Measurements from ENCODE around the gene MRPL20.

DNA sequence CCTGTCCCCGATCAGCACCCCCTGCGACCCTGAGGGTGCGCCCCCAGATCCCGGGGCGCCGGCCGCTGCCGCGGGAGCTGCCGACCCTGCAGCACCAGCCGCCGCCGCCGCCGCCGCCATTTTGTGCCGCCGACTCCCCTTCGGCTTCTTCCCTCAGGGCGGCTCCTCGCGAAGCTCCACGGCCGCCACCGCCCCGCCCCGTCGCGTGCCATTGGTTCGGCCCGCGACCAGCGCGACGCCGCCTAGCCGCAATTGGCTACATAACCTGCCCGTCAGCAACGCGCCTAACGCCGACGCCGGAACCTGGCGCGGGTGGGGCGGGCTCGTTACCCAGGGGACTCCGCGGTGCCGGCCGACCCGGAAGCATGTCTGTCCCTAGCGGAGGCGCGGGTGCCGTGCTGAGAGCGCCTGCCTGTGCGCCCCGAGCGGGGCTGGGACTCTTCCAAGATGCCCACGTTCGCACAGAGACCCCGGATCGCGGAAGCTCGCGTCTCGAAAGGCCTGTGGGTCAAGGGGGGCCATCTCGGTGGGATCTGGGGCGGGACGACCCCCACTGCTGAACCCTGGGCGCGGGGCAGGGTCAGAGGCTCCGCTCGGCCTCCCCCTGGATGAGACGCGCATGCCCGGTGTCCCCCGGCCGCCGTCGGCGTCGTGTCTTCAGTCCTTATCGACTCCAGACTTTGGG lies 7.8 kb downstream of the MRPL20 start, which contains the start of gene CCNL2:
- TF ChIP-seq POLR2A (IDR thresholded peaks at IDR 0.05): peak; percentile 66 to 78
- TF ChIP-seq, protein P1, sequence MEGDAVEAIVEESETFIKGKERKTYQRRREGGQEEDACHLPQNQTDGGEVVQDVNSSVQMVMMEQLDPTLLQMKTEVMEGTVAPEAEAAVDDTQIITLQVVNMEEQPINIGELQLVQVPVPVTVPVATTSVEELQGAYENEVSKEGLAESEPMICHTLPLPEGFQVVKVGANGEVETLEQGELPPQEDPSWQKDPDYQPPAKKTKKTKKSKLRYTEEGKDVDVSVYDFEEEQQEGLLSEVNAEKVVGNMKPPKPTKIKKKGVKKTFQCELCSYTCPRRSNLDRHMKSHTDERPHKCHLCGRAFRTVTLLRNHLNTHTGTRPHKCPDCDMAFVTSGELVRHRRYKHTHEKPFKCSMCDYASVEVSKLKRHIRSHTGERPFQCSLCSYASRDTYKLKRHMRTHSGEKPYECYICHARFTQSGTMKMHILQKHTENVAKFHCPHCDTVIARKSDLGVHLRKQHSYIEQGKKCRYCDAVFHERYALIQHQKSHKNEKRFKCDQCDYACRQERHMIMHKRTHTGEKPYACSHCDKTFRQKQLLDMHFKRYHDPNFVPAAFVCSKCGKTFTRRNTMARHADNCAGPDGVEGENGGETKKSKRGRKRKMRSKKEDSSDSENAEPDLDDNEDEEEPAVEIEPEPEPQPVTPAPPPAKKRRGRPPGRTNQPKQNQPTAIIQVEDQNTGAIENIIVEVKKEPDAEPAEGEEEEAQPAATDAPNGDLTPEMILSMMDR (IDR thresholded peaks at IDR 0.05): peak; percentile 28 to 80 (median 76)

Data from Peyer's patch (tissue), 4 donors.